ENCODE measurements around the gene THSD7B. TPM values are rescaled to one million over a fixed set of nuclear protein-coding genes. Genes with fewer than 3 reads are reported as not detected.
"Not testable (repeated sequence)": the region's sequence is repeated elsewhere in the genome, so short reads cannot be mapped to it uniquely, and the experiment has no call there.

THSD7B gene
- total RNA-seq, 1 donor from 2014 or later: not detected

DNA sequence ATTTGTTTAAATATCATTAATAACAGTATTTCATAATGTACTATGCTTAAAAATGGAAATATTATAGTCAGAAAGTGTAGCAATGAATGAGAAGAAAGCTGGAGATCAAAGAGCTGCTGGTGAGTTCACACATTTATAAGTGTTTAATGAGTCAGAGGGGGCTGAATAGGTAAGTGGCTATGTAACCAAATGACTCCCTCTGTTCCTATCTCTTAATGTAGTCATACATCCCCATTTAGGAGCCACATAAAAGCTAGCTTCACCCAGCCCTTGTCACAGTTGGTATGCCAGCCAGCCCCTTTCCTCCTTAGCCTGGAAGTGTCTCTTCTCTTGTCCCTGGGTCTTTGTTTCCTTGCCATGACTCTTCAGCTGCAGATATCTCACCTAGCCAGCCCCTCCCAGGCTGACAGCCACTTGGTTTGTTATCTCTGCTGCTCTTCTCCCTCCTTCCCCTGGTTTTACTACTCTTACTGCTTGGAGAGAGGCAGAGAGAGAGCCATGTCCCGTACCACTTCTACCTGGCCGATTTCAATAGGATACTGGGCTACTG, 760.4 kb downstream of the THSD7B start:
- no peak for FAIRE-seq
- no peak for DNase-seq (ENCODE audit: low read depth)
- Histone ChIP-seq H3K36me3 (ENCODE audit: control insufficient read depth, insufficient read depth, low read length) (no peaks in the 10 kb centered on the region), H3K4me3 (ENCODE audit: low read depth, low read length) (no peak overlapping the region), H3K27me3 (ENCODE audit: control insufficient read depth, insufficient read depth, low read length) (no peaks in the 10 kb centered on the region)
- TF ChIP-seq, protein P1, sequence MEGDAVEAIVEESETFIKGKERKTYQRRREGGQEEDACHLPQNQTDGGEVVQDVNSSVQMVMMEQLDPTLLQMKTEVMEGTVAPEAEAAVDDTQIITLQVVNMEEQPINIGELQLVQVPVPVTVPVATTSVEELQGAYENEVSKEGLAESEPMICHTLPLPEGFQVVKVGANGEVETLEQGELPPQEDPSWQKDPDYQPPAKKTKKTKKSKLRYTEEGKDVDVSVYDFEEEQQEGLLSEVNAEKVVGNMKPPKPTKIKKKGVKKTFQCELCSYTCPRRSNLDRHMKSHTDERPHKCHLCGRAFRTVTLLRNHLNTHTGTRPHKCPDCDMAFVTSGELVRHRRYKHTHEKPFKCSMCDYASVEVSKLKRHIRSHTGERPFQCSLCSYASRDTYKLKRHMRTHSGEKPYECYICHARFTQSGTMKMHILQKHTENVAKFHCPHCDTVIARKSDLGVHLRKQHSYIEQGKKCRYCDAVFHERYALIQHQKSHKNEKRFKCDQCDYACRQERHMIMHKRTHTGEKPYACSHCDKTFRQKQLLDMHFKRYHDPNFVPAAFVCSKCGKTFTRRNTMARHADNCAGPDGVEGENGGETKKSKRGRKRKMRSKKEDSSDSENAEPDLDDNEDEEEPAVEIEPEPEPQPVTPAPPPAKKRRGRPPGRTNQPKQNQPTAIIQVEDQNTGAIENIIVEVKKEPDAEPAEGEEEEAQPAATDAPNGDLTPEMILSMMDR (IDR thresholded peaks at IDR 0.05; ENCODE audit: insufficient read depth, low read length, severe bottlenecking): no peak

DNA sequence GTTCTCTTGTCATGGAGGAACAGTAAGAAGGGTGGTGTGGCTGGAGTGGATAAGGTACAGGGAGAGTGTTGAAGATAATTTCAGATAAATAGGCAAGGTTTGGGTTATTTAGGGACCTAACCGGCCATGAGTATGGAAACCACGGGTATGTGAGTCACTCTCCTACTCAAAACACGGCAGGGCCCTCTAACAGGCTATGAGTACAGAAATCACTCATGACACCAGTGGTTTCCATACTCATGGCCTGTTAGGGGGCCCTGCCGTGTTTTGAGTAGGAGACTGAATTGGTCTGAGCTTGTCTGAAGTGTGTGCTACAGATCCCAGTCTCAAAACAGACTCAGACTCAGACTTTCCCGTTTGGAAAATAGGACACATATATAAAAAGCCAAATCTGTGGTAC, 770.6 kb downstream of the THSD7B start:
- DNase-seq (ENCODE audit: low read depth) (no peak), FAIRE-seq (no peak)
- TF ChIP-seq, protein P1 (IDR thresholded peaks at IDR 0.05; ENCODE audit: insufficient read depth, low read length, severe bottlenecking): no peak
- H3K4me3 ChIP-seq (ENCODE audit: low read depth, low read length): no peak overlapping the region
- no peaks in the 10 kb centered on the region for H3K27me3 ChIP-seq (ENCODE audit: control insufficient read depth, insufficient read depth, low read length)
- no peaks in the 10 kb centered on the region for H3K36me3 ChIP-seq (ENCODE audit: control insufficient read depth, insufficient read depth, low read length)

DNA sequence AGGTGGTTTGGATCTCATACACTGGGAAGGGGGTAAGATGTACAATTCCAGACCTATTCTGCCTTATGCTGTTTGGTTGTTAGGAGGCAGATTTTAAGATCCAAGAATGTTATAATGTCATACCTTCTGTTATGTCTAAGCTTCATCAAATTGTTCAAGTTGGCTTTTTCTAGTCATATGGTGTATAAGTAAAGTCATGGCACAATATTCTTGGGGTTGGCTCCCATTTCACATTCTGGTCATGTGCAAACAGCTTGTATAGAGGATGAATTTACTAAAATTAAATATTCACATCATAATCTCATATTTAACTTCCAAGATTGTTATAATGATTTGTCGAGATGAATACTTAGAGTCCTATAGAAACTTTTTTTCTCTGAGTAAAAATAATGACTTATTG, 774.0 kb downstream of the THSD7B start:
- FAIRE-seq: no peak
- no peak for DNase-seq (ENCODE audit: low read depth)
- TF ChIP-seq, protein P1 (IDR thresholded peaks at IDR 0.05; ENCODE audit: insufficient read depth, low read length, severe bottlenecking): no peak

DNA sequence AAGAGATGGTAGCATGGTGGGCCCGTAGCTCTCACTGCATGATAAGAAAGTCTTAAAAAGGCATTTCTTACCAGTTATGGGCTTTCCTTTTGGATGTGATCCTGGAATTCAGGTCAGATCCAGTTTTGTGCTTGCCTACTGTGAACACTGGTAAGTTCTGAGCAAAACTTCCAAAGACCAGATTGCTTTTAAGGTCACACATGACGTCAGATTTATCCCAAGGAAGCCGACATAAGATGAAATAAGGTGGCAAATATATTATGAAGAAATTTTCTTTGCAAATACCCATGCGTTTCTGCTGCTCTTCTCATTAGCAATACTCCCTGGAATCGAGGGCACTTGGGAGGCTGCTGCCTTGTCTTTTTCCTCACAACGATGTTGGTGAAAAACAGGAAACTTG, 782.5 kb downstream of the THSD7B start:
- TF ChIP-seq, protein P1 (IDR thresholded peaks at IDR 0.05; ENCODE audit: insufficient read depth, low read length, severe bottlenecking): no peak
- Histone ChIP-seq H3K4me3 (ENCODE audit: low read depth, low read length) (no peak overlapping the region), H3K27me3 (ENCODE audit: control insufficient read depth, insufficient read depth, low read length) (no peaks in the 10 kb centered on the region), H3K36me3 (ENCODE audit: control insufficient read depth, insufficient read depth, low read length) (no peaks in the 10 kb centered on the region)
- FAIRE-seq: no peak
- DNase-seq (ENCODE audit: low read depth): no peak

More for the DNA sequence above, 774.0 kb downstream of the THSD7B start:
- H3K36me3 ChIP-seq (ENCODE audit: control insufficient read depth, insufficient read depth, low read length): no peaks in the 10 kb centered on the region
- no peak overlapping the region for H3K4me3 ChIP-seq (ENCODE audit: low read depth, low read length)
- no peaks in the 10 kb centered on the region for H3K27me3 ChIP-seq (ENCODE audit: control insufficient read depth, insufficient read depth, low read length)

DNA sequence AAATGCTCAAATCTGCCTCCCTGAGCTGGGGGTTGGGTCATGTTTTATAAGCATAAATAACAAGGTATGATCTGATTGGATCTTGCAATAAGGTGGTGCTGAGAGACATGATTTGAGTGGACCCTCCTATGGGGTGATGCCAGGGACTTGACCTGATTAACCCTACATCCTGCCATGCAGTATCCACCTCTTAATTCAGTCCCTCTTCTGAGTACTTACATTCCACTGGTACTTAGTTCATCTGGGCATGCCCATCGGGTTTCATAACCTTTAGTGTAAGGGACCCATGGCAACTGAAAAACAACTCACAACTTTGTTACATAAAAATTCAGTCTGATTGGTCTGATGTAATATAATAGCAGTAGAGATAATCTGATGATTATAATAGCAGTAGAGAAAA, 801.0 kb downstream of the THSD7B start:
- DNase-seq (ENCODE audit: low read depth) (peak; percentile 20), FAIRE-seq (no peak)
- Histone ChIP-seq H3K27me3 (ENCODE audit: control insufficient read depth, insufficient read depth, low read length) (no peaks in the 10 kb centered on the region), H3K4me3 (ENCODE audit: low read depth, low read length) (no peak overlapping the region), H3K36me3 (ENCODE audit: control insufficient read depth, insufficient read depth, low read length) (no peaks in the 10 kb centered on the region)
- TF ChIP-seq, protein P1 (IDR thresholded peaks at IDR 0.05; ENCODE audit: insufficient read depth, low read length, severe bottlenecking): no peak

DNA sequence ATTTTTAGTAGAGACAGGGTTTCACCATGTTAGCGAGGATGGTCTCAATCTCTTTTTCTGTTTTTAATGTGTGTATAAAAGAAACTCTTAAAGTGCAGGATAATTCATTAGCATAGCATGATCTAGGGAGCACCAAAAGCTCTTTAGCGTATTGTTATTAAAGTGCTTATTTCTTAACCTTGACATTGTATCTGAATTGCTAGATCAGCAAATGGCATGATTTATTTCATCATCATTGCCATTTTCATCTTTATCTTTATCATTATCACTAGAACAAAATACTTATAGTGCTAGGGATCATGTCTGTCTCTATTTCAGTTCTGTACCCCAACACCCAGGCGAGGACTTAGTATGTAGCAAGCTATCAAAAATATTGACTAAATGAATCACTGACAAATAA, 805.1 kb downstream of the THSD7B start:
- H3K4me3 ChIP-seq (ENCODE audit: low read depth, low read length): no peak overlapping the region
- no peak for FAIRE-seq
- no peak for DNase-seq (ENCODE audit: low read depth)
- H3K27me3 ChIP-seq (ENCODE audit: control insufficient read depth, insufficient read depth, low read length): no peaks in the 10 kb centered on the region
- TF ChIP-seq, protein P1 (IDR thresholded peaks at IDR 0.05; ENCODE audit: insufficient read depth, low read length, severe bottlenecking): no peak
- H3K36me3 ChIP-seq (ENCODE audit: control insufficient read depth, insufficient read depth, low read length): no peaks in the 10 kb centered on the region

DNA sequence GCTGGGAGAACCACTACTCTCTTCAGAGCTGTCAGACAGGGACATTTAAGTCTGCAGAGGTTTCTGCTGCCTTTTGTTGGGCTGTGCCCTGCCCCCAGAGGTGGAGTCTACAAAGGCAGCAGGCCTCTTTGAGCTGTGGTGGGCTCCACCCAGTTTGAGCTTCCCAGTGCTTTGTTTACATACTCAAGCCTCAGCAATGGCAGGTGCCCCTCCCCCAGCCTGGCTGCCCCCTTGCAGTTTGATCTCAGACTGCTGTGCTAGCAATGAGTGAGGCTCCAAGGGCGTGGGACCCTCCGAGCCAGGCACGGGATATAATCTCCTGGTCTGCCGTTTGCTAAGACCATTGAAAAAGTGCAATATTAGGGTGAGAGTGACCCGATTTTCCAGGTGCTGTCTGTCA, 822.5 kb downstream of the THSD7B start:
- not testable (repeated sequence) for H3K4me3 ChIP-seq (ENCODE audit: low read depth, low read length); DNase-seq (ENCODE audit: low read depth); H3K27me3 ChIP-seq (ENCODE audit: control insufficient read depth, insufficient read depth, low read length); FAIRE-seq; H3K36me3 ChIP-seq (ENCODE audit: control insufficient read depth, insufficient read depth, low read length)

DNA sequence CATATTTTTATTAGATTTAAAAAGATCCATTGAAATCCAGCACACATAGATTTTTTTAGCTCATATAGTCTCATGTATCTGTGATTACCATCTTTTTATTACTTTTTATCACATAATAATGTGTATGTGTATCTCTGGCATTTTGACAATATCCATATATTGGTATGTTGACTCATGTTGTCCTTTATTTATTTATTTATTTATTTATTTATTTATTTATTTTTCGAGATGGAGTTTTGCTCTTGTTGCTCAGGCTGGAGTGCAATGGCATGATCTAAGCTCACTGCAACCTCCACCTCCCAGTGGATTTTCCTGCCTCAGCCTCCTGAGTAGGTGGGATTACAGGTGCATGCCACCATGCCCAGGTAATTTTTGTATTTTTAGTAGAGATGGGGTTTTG, 823.2 kb downstream of the THSD7B start:
- not testable (repeated sequence) for DNase-seq (ENCODE audit: low read depth); H3K4me3 ChIP-seq (ENCODE audit: low read depth, low read length); H3K36me3 ChIP-seq (ENCODE audit: control insufficient read depth, insufficient read depth, low read length); FAIRE-seq; H3K27me3 ChIP-seq (ENCODE audit: control insufficient read depth, insufficient read depth, low read length)

Measured in bronchial epithelial cell (primary cell).